ENCODE data around the gene ACSL6. TPM values are rescaled to one million over a fixed set of nuclear protein-coding genes. Genes with fewer than 3 reads are reported as not detected.

The ACSL6 gene
- total and polyA plus RNA-seq, 10 of the 15 experiments (the other 5 are each of a cell fraction or from before 2014, with no cell fraction given) = 0.06 to 0.53 TPM; not detected in 8

DNA sequence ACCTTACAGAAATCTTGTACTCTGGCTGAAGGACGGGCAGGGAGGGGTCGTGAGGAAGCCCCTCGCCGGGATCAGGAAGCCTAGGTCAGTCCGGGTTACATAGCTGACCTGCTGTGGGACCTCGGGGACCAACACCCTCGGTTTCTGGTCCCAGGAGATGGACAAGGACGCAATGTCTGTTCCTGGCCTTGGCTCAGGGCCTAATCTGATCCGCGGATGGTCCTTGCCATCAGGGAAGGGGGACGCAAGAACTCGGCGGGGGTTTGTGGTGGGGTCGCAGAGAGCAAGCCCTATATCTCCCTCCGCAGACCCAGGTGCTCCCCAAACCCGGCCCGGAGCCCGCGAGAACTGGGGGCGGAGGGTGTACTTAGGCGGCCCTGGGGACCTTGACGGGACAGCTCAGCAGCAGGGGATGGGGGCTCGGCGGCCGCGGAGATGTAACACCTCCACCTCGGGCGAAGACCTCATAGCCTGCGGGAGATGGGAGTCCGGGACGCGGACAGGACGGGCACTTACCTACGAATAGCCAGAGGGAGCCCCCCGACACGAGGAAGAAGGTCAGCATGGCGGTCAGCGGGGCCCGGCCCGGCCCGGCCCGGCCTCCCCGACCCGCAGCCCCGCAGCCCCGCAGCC, 353 bp downstream of the ACSL6 start:
- no peaks in the 10 kb centered on the region for H3K36me3 ChIP-seq (ENCODE audit: control insufficient read depth in 2 of 2, insufficient read depth in 2 of 2, low read length in 1 of 2)
- no peaks in the 10 kb centered on the region for H4K20me1 ChIP-seq (ENCODE audit: control insufficient read depth, insufficient read depth)
- no peaks in the 10 kb centered on the region for H3K79me2 ChIP-seq (ENCODE audit: control insufficient read depth, insufficient read depth, low read length)
- H3K4me3 ChIP-seq = no peak overlapping the region
- FAIRE-seq (no peak), ATAC-seq (no peak), DNase-seq (ENCODE audit: low read depth, low spot score) (no peak)
- no peak overlapping the region for H2AFZ ChIP-seq (ENCODE audit: control insufficient read depth, low read depth, low read length)
- intact Hi-C loops (cut with micrococcal nuclease; ENCODE audit: unreplicated experiment) (no loop called here), in situ Hi-C loops (cut with MboI) (no loop called here)
- WGBS (ENCODE audit: insufficient coverage, insufficient replicate concordance, low lambda C conversion rate, missing lambda C conversion rate) = 36% methylated on average over 34 of the region's 46 CpGs
- no peaks in the 10 kb centered on the region for H3K9me3 ChIP-seq (replicated peaks; ENCODE audit: control insufficient read depth, insufficient read depth, low read length)
- H3K4me2 ChIP-seq (ENCODE audit: control insufficient read depth, insufficient read depth) = peak overlapping the region; percentile 46
- H3K4me1 ChIP-seq (ENCODE audit: control insufficient read depth, insufficient read depth, low read length) = no peaks in the 10 kb centered on the region; the same call in 1 of the 2 replicates
- ChIA-PET SMC1A (ENCODE audit: uncharacterized antibody, unreplicated experiment) (no interaction called here), POLR2A (no interaction called here), RAD21 (ENCODE audit: unreplicated experiment) (no interaction called here), CTCF (interaction anchor here (2.3 to 6.6 kb wide), 3 partner anchors 51 to 422 kb away, joined by 6 to 189 read pairs (median 28); no protein-coding TSS in a partner anchor)
- H3K27ac ChIP-seq (ENCODE audit: control insufficient read depth, insufficient read depth) = no peak overlapping the region
- no peak overlapping the region for H3K9ac ChIP-seq (ENCODE audit: control insufficient read depth, insufficient read depth, low read length)
- no TSS peak for BruUV-seq (replicated peaks)
- H3K27me3 ChIP-seq (replicated peaks in 1 of 2; ENCODE audit: control insufficient read depth in 2 of 2, insufficient read depth in 2 of 2, low read length in 1 of 2) = peaks cover 17 to 25% of the 10 kb centered on the region in 2 experiments
- TF ChIP-seq ZNF274 (IDR thresholded peaks at IDR 0.05; ENCODE audit: insufficient read depth, insufficient read length) (no peak), SUZ12 (IDR thresholded peaks at IDR 0.05; ENCODE audit: unreplicated experiment) (peak; percentile 60), NFXL1 (IDR thresholded peaks at IDR 0.05; ENCODE audit: borderline replicate concordance) (no peak), NR2C2 (IDR thresholded peaks at IDR 0.05; ENCODE audit: borderline replicate concordance, control insufficient read depth, insufficient read length, low read depth) (no peak), EED (IDR thresholded peaks at IDR 0.05; ENCODE audit: low read depth) (no peak), MEF2B (IDR thresholded peaks at IDR 0.05; ENCODE audit: partially characterized antibody, poor library complexity, severe bottlenecking) (no peak), GATAD2B (conservative IDR thresholded peaks at IDR 0.05; ENCODE audit: low read depth) (no peak), RAD21 (IDR thresholded peaks at IDR 0.05; ENCODE audit: insufficient read depth, low read depth, low read length) (no peak), KAT2A (conservative IDR thresholded peaks at IDR 0.05; ENCODE audit: control insufficient read depth, low read depth, low read length) (no peak), EZH2 (IDR thresholded peaks at IDR 0.05; ENCODE audit: borderline replicate concordance, control insufficient read depth, low read depth, low read length) (0 out of 2 replicates have a peak, but pooled peaks have one; percentile 48), SPI1 (IDR thresholded peaks at IDR 0.05; ENCODE audit: borderline replicate concordance, insufficient read depth, low read depth, low read length) (no peak), TAF1 (IDR thresholded peaks at IDR 0.05; ENCODE audit: borderline replicate concordance, low read depth, low read length) (no peak), ATF7 (IDR thresholded peaks at IDR 0.05; ENCODE audit: low read depth) (no peak)
- TF ChIP-seq, protein P1, sequence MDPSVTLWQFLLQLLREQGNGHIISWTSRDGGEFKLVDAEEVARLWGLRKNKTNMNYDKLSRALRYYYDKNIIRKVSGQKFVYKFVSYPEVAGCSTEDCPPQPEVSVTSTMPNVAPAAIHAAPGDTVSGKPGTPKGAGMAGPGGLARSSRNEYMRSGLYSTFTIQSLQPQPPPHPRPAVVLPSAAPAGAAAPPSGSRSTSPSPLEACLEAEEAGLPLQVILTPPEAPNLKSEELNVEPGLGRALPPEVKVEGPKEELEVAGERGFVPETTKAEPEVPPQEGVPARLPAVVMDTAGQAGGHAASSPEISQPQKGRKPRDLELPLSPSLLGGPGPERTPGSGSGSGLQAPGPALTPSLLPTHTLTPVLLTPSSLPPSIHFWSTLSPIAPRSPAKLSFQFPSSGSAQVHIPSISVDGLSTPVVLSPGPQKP (IDR thresholded peaks at IDR 0.05; ENCODE audit: low read depth, low read length) = no peak
